ENCODE measurements around the gene GPAM.

DNA sequence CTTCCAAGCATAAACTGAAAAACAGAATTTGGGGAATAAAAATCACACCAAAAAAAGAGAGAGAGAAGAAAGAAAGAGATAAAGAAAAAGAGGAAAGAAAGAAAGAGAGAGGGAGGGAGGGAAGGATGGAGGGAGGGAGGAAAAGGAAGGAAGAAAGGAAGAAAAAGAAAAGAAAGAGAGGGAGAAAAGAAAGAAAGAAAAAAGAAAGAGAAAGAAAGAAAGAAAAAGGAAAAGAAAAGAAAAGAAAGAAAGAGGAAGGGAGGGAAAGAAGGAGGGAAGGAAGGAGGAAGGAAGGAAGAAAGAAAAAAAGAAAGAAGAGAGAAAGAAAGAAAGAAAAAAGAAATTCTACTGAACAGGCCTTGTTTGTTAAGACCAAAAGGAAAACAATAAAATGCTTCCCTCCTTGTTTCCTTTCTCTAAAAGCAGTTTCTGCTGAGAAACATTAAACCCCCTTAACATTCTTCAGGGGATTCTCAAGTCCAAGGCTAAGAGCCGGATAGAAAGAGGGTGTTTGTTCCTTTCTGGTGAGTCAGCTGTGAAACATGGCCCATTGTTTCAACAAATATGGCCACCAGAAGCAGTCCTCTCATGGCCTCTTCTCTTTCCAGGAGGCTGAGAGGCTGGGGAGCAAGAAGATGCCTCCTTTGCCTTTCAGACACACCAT is 46.9 kb upstream of the GPAM start:
- TF ChIP-seq CTCF (IDR thresholded peaks at IDR 0.05; ENCODE audit: borderline replicate concordance, extremely low read depth, low read length, poor library complexity, severe bottlenecking) (no peak), EZH2 (IDR thresholded peaks at IDR 0.05; ENCODE audit: borderline replicate concordance, low read depth, low read length, severe bottlenecking) (no peak)
